GM23338 (cell line): ENCODE data around the gene ITGB5.

Experiments used
- CREB1 ChIP-seq: fragments of 250-450 bp; sonication (Bioruptor Pico); IDR thresholded peaks from 2 replicates; pipeline ENCODE4 v1.5.0; 2020; ENCODE audit warnings: low read depth, mild to moderate bottlenecking, moderate library complexity
- CTCF ChIP-seq, 2 experiments: fragments of 200-600 bp in 1 of 2; sonication (generic) in 1 of 2; conservative IDR thresholded peaks; 2 replicates each; pipeline versions ENCODE4 v1.5.1 to v1.6.1; 2016 to 2017; ENCODE audit warnings: antibody characterized with exemption in 2 of 2, low read depth in 2 of 2, mild to moderate bottlenecking in 2 of 2, moderate library complexity in 1 of 2
- EZH2 ChIP-seq: fragments of 200-600 bp; sonication (generic); IDR thresholded peaks from one replicate; pipeline ENCODE4 v1.8.0; 2017; ENCODE audit warnings: antibody characterized with exemption, mild to moderate bottlenecking, low read depth; ENCODE audit not compliant: unreplicated experiment
- POLR2AphosphoS5 ChIP-seq: IDR thresholded peaks from 2 replicates; pipeline ENCODE4 v1.6.1; 2016; ENCODE audit warnings: antibody characterized with exemption, low read depth
- ZNF331 ChIP-seq: fragments of 250-450 bp; sonication (Bioruptor Pico); IDR thresholded peaks from 2 replicates; pipeline ENCODE4 v1.5.0; 2020; ENCODE audit warnings: low read depth, mild to moderate bottlenecking, moderate library complexity

- TF ChIP-seq EZH2 (no peak), CTCF (conservative IDR thresholded peaks at IDR 0.05; ENCODE audit: low read depth in 2 of 2) (no peak), POLR2AphosphoS5 (no peak), ZNF331 (no peak), CREB1 (CRISPR knock-in tag) (no peak)
Observed at GRCh38 chr3:124763206-124763605, 124.0 kb downstream of the ITGB5 start.
